Nucleus accumbens (tissue), 56 donors: ENCODE data around the gene SUCNR1.
"Not testable (repeated sequence)": the region's sequence is repeated elsewhere in the genome, so short reads cannot be mapped to it uniquely, and the experiment has no call there.

Experiments used
- DNase-seq, 56 donors: peaks; one replicate each; lab custom pipeline; 2025; lab: John Stamatoyannopoulos, UW

SUCNR1 gene

DNA sequence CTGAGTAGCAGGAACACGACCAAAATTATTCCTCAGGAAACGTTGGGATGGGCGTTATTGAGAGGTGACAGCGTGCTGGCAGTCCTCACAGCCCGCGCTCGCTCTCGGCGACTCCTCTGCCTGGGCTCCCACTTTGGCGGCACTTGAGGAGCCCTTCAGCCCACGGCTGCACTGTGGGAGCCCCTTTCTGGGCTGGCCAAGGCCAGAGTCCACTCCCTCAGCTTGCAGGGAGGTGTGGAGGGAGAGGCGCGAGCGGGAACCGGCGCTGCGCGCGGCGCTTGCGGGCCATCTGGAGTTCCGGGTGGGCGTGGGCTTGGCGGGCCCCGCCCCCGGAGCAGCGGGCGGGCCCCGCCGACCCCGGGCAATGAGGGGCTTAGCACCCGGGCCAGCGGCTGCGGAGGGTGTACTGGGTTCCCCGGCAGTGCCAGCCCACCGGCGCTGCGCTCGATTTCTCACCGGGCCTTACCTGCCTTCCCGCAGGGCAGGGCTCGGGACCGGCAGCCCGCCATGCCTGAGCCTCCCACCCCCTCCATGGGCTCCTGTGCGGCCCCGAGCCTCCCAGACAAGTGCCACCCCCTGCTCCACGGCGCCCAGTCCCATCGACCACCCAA lies 54.6 kb downstream of the SUCNR1 start:
- not testable (repeated sequence) for DNase-seq

GRCh38 chr3:151931171-151931570 lies 57.7 kb downstream of the SUCNR1 start:
- no peak for DNase-seq

GRCh38 chr3:151933234-151933853 lies 59.9 kb downstream of the SUCNR1 start:
- DNase-seq: no peak
